HCT116 (cell line): ENCODE data around the gene PLCB4. TPM values are rescaled to one million over a fixed set of nuclear protein-coding genes. Genes with fewer than 3 reads are reported as not detected.

ENCODE experiments used
- ATAC-seq: fragments of 200-7000 bp; cut with Tn5 transposase; 2 replicates; pipeline ENCODE4 v1.9.1; 2020; ENCODE audit warnings: mild to moderate bottlenecking, moderate library complexity
- BruUV-seq: library from RNA; stranded (reverse); fragments of 400-500 nt; replicated peaks from 2 replicates; lab custom pipeline; 2021; lab: Mats Ljungman, UMichigan
- CTCF ChIA-PET: fragments of 300-600 bp; sonication (Branson Sonifier 250); formaldehyde crosslinking; loops from one replicate; lab custom pipeline; 2021; ENCODE audit warnings: antibody characterized with exemption; lab: Charles Lee
- POLR2A ChIA-PET: fragments of 300-600, 350-600 bp; sonication (Branson Sonifier 250); formaldehyde crosslinking; loops from one replicate; lab custom pipeline; 2021; ENCODE audit warnings: antibody characterized with exemption; lab: Charles Lee
- RAD21 ChIA-PET, 2 experiments: fragments of 300-600 bp; sonication (Branson Sonifier 250); formaldehyde crosslinking; loops; one replicate each; lab custom pipeline; 2023; ENCODE audit warnings: low total read pairs in 2 of 2; ENCODE audit not compliant: uncharacterized antibody in 2 of 2, unreplicated experiment in 2 of 2, low non-redundant PET in 1 of 2; lab: Charles Lee
- DNase-seq: peaks from one replicate; pipeline ENCODE4 v3.0.0-alpha.2; 2010; ENCODE audit warnings: low read depth, low spot score
- H2AFZ ChIP-seq: fragments of 200-600 bp; shearing (Covaris generic), sonication (generic); 2 replicates; pipeline ENCODE4 v1.6.1; 2017; ENCODE audit warnings: low read depth, mixed run types, mixed read lengths, antibody characterized with exemption, low read length; ENCODE audit not compliant: poor library complexity, severe bottlenecking
- H3K27ac ChIP-seq: 2 replicates; pipeline ENCODE4 v1.5.1; 2012; ENCODE audit warnings: low read depth, low read length
- H3K27me3 ChIP-seq: fragments of 200-600 bp; sonication (generic); 2 replicates; pipeline ENCODE4 v1.6.1; 2016; ENCODE audit warnings: mixed run types, low read length, mixed read lengths; ENCODE audit not compliant: insufficient read depth
- H3K36me3 ChIP-seq, 2 experiments: fragments of 200-500 bp in 1 of 2; fragments of 200-600 bp in 1 of 2; sonication (Bioruptor generic) in 1 of 2; sonication (generic) in 1 of 2; 2 replicates each; pipeline versions ENCODE4 v1.5.1 to v1.6.1; 2014 to 2016; ENCODE audit warnings: low read length in 2 of 2, inconsistent platforms in 1 of 2, mixed read lengths in 1 of 2, mixed run types in 1 of 2; ENCODE audit not compliant: insufficient read depth in 2 of 2, control insufficient read depth in 1 of 2
- H3K4me1 ChIP-seq, 2 experiments: fragments of 200-600 bp in 1 of 2; sonication (generic) in 1 of 2; 2 replicates each; pipeline versions ENCODE4 v1.5.1 to v1.6.1; 2012 to 2017; ENCODE audit warnings: low read length in 2 of 2, inconsistent platforms in 1 of 2, mild to moderate bottlenecking in 1 of 2, mixed read lengths in 1 of 2, mixed run types in 1 of 2, moderate library complexity in 1 of 2; ENCODE audit not compliant: insufficient read depth in 2 of 2, control insufficient read depth in 1 of 2
- H3K4me2 ChIP-seq: fragments of 200-600 bp; sonication (generic); 2 replicates; pipeline ENCODE4 v1.6.1; 2017; ENCODE audit warnings: mixed run types, low read length, mixed read lengths
- H3K4me3 ChIP-seq, 2 experiments: fragments of 200-600 bp in 1 of 2; sonication (generic) in 1 of 2; replicated peaks in 1 of 2; 2 replicates each; pipeline ENCODE4 v1.5.1; 2011 to 2016; ENCODE audit warnings: low read length in 2 of 2, control low read depth in 1 of 2, low read depth in 1 of 2, mild to moderate bottlenecking in 1 of 2, mixed read lengths in 1 of 2, mixed run types in 1 of 2
- H3K79me2 ChIP-seq: fragments of 200-600 bp; sonication (generic); 2 replicates; pipeline ENCODE4 v1.6.1; 2017; ENCODE audit warnings: mild to moderate bottlenecking, mixed run types, low read length, moderate library complexity, mixed read lengths; ENCODE audit not compliant: insufficient read depth
- H3K9ac ChIP-seq: fragments of 200-600 bp; sonication (generic); 2 replicates; pipeline ENCODE4 v1.6.1; 2016; ENCODE audit warnings: low read length, mixed read lengths
- H3K9me2 ChIP-seq: fragments of 200-600 bp; sonication (generic), shearing (Covaris generic); 2 replicates; pipeline ENCODE4 v1.6.1; 2017; ENCODE audit warnings: mixed run types, mild to moderate bottlenecking, moderate library complexity; ENCODE audit not compliant: insufficient read depth
- H3K9me3 ChIP-seq, 2 experiments: fragments of 200-500 bp in 1 of 2; fragments of 200-600 bp in 1 of 2; sonication (Bioruptor generic) in 1 of 2; sonication (generic) in 1 of 2; 2 replicates each; pipeline ENCODE4 v1.6.1; 2014 to 2017; ENCODE audit warnings: low read length in 2 of 2, mixed read lengths in 2 of 2, inconsistent platforms in 1 of 2, low read depth in 1 of 2, mild to moderate bottlenecking in 1 of 2, mixed run types in 1 of 2, moderate library complexity in 1 of 2; ENCODE audit not compliant: control insufficient read depth in 1 of 2, insufficient read depth in 1 of 2
- H4K20me1 ChIP-seq: fragments of 200-600 bp; sonication (generic), shearing (Covaris generic); 2 replicates; pipeline ENCODE4 v1.6.1; 2017; ENCODE audit warnings: mixed run types, mild to moderate bottlenecking, moderate library complexity; ENCODE audit not compliant: insufficient read depth
- CBX3 ChIP-seq: IDR thresholded peaks from 2 replicates; pipeline ENCODE4 v1.6.1; 2012; ENCODE audit warnings: low read depth
- CEBPB ChIP-seq: IDR thresholded peaks from 2 replicates; pipeline ENCODE4 v1.6.1; 2012; ENCODE audit warnings: low read depth
- EGR1 ChIP-seq: IDR thresholded peaks from 2 replicates; pipeline ENCODE4 v1.6.1; 2012; ENCODE audit warnings: low read depth
- ELF1 ChIP-seq: IDR thresholded peaks from 2 replicates; pipeline ENCODE4 v1.6.1; 2012; ENCODE audit warnings: low read depth, borderline replicate concordance
- EZH2 ChIP-seq: fragments of 200-600 bp; sonication (generic); IDR thresholded peaks from 2 replicates; pipeline ENCODE4 v1.6.1; 2017; ENCODE audit warnings: antibody characterized with exemption, mixed run types
- FOSL1 ChIP-seq: IDR thresholded peaks from 2 replicates; pipeline ENCODE4 v1.6.1; 2012; ENCODE audit warnings: low read depth
- JUND ChIP-seq: IDR thresholded peaks from 2 replicates; pipeline ENCODE4 v1.6.1; 2012
- POLR2A ChIP-seq: IDR thresholded peaks from 2 replicates; pipeline ENCODE4 v1.7.0; 2011; ENCODE audit warnings: borderline replicate concordance; ENCODE audit not compliant: insufficient read depth, insufficient read length; ENCODE audit errors: extremely low read depth
- POLR2AphosphoS5 ChIP-seq: IDR thresholded peaks from 2 replicates; pipeline ENCODE4 v1.6.1; 2011; ENCODE audit warnings: mild to moderate bottlenecking, low read depth, low read length, moderate library complexity
- RAD21 ChIP-seq: IDR thresholded peaks from 2 replicates; pipeline ENCODE4 v1.6.1; 2012; ENCODE audit warnings: low read depth, mild to moderate bottlenecking
- SIN3A ChIP-seq: IDR thresholded peaks from 2 replicates; pipeline ENCODE4 v1.6.1; 2012; ENCODE audit warnings: low read depth
- TCF7L2 ChIP-seq: IDR thresholded peaks from 2 replicates; pipeline ENCODE4 v1.7.0; 2011; ENCODE audit warnings: borderline replicate concordance, inconsistent platforms; ENCODE audit not compliant: insufficient read depth, insufficient read length; ENCODE audit errors: extremely low read depth
- YY1 ChIP-seq: IDR thresholded peaks from 2 replicates; pipeline ENCODE4 v1.6.1; 2011; ENCODE audit warnings: low read length, low read depth, moderate library complexity, mild to moderate bottlenecking; ENCODE audit not compliant: insufficient replicate concordance; ENCODE audit errors: extremely low read depth
- intact Hi-C: fragments of 100-400 bp; cut with micrococcal nuclease; formaldehyde crosslinking; loops from 2 replicates; pipeline ENCODE4 v1.10.0; 2022
- total RNA-seq: library from RNA; stranded (reverse); gene quantifications from one replicate; pipeline ENCODE4 v1.2.1, GENCODE V29; 2021; ENCODE audit not compliant: unreplicated experiment
- TF ChIP-seq, protein P1 (sequence below): IDR thresholded peaks from 2 replicates; pipeline ENCODE4 v1.6.1; 2012; ENCODE audit warnings: low read depth
- TF ChIP-seq, protein P2 (sequence below): IDR thresholded peaks from 2 replicates; pipeline ENCODE4 v1.6.1; 2012
- TF ChIP-seq, protein P3 (sequence below): IDR thresholded peaks from 2 replicates; pipeline ENCODE4 v1.6.1; 2011; ENCODE audit warnings: mild to moderate bottlenecking, low read length, moderate library complexity; ENCODE audit not compliant: insufficient replicate concordance; ENCODE audit errors: extremely low read depth

Gene PLCB4
- total RNA-seq, 1 experiment from 2014 or later: 2.5 TPM

DNA sequence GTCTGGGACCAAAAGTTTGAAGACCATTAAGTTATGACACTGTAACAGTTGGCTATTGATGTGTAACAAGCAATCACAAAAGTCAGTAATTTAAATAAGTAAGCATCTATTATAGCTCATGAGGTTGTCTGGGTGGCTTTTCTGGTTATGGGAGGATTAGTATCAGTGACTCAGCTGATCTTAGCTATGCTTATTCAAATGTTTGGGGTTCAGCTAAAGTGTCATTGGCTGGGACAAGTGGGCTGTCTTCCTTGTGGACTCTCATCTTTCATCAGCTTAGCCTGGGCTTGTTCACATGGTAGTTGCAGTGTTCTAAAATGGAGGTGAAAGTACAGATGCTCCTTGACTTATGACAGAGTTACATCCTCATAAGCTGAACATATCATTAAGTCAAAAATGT is 370.9 kb downstream of the PLCB4 start:
- Histone ChIP-seq H3K4me3 (no peak overlapping the region), H3K27ac (no peak overlapping the region), H4K20me1 (no peaks in the 10 kb centered on the region), H3K9me2 (no peaks in the 10 kb centered on the region), H3K9me3 (no peaks in the 10 kb centered on the region; a peak in 1 of 4 replicates), H2AFZ (no peak overlapping the region), H3K9ac (no peak overlapping the region), H3K36me3 (no peaks in the 10 kb centered on the region), H3K79me2 (no peaks in the 10 kb centered on the region), H3K4me2 (no peak overlapping the region), H3K27me3 (no peaks in the 10 kb centered on the region), H3K4me1 (no peaks in the 10 kb centered on the region)
- no TSS peak for BruUV-seq
- RAD21 ChIA-PET: no interaction called here
- no peak for DNase-seq
- no peak for ATAC-seq
- CTCF ChIA-PET: no interaction called here
- TF ChIP-seq ELF1 (no peak), CEBPB (no peak), SIN3A (no peak), CBX3 (no peak), JUND (no peak), RAD21 (no peak), TCF7L2 (no peak), EZH2 (no peak), EGR1 (no peak), POLR2AphosphoS5 (no peak), FOSL1 (no peak), POLR2A (no peak), YY1 (no peak)
- TF ChIP-seq, protein P1, sequence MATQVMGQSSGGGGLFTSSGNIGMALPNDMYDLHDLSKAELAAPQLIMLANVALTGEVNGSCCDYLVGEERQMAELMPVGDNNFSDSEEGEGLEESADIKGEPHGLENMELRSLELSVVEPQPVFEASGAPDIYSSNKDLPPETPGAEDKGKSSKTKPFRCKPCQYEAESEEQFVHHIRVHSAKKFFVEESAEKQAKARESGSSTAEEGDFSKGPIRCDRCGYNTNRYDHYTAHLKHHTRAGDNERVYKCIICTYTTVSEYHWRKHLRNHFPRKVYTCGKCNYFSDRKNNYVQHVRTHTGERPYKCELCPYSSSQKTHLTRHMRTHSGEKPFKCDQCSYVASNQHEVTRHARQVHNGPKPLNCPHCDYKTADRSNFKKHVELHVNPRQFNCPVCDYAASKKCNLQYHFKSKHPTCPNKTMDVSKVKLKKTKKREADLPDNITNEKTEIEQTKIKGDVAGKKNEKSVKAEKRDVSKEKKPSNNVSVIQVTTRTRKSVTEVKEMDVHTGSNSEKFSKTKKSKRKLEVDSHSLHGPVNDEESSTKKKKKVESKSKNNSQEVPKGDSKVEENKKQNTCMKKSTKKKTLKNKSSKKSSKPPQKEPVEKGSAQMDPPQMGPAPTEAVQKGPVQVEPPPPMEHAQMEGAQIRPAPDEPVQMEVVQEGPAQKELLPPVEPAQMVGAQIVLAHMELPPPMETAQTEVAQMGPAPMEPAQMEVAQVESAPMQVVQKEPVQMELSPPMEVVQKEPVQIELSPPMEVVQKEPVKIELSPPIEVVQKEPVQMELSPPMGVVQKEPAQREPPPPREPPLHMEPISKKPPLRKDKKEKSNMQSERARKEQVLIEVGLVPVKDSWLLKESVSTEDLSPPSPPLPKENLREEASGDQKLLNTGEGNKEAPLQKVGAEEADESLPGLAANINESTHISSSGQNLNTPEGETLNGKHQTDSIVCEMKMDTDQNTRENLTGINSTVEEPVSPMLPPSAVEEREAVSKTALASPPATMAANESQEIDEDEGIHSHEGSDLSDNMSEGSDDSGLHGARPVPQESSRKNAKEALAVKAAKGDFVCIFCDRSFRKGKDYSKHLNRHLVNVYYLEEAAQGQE: no peak
- TF ChIP-seq, protein P2, sequence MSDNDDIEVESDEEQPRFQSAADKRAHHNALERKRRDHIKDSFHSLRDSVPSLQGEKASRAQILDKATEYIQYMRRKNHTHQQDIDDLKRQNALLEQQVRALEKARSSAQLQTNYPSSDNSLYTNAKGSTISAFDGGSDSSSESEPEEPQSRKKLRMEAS: no peak
- TF ChIP-seq, protein P3, sequence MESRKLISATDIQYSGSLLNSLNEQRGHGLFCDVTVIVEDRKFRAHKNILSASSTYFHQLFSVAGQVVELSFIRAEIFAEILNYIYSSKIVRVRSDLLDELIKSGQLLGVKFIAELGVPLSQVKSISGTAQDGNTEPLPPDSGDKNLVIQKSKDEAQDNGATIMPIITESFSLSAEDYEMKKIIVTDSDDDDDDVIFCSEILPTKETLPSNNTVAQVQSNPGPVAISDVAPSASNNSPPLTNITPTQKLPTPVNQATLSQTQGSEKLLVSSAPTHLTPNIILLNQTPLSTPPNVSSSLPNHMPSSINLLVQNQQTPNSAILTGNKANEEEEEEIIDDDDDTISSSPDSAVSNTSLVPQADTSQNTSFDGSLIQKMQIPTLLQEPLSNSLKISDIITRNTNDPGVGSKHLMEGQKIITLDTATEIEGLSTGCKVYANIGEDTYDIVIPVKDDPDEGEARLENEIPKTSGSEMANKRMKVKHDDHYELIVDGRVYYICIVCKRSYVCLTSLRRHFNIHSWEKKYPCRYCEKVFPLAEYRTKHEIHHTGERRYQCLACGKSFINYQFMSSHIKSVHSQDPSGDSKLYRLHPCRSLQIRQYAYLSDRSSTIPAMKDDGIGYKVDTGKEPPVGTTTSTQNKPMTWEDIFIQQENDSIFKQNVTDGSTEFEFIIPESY: no peak
- intact Hi-C loops: no loop called here
- POLR2A ChIA-PET: no interaction called here
